NT2/D1 (cell line): ENCODE results near the gene NELL2.

ENCODE experiments used
- SUZ12 ChIP-seq: IDR thresholded peaks from 2 replicates; pipeline ENCODE4 v1.6.1; 2011; ENCODE audit not compliant: insufficient read length, insufficient read depth; ENCODE audit errors: extremely low read depth
- YY1 ChIP-seq: IDR thresholded peaks from 2 replicates; pipeline ENCODE4 v1.6.1; 2011; ENCODE audit not compliant: insufficient read length, insufficient read depth
- ZNF274 ChIP-seq: IDR thresholded peaks from 2 replicates; pipeline ENCODE4 v1.6.1; 2011; ENCODE audit warnings: mild to moderate bottlenecking, low read depth, low read length

DNA sequence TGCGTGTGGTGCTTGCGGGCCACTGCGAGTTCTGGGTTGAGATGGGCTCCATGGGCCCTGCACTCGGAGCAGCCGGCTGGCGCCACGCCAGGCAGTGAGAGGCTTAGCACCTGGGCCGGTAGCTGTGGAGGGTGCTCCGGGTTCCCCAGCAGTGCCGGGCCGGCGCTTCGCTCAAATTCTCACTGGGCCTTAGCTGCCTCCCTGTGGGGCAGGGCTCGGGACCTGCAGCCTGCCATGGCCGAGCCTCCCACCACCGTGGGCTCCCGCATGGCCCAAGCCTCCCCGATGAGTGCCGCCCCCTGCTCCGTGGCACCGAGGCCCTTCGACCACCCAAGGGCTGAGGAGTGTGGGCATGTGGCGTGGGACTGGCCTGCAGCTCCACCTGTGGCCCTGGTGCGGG, 375.7 kb downstream of the NELL2 start:
- no peak for TF ChIP-seq ZNF274
- TF ChIP-seq YY1 = no peak
- TF ChIP-seq SUZ12 = no peak
